ENCODE results near the gene UBE3C. TPM values are rescaled to one million over a fixed set of nuclear protein-coding genes. Genes with fewer than 3 reads are reported as not detected.
"Not testable (repeated sequence)": the region's sequence is repeated elsewhere in the genome, so short reads cannot be mapped to it uniquely, and the experiment has no call there.

The UBE3C gene
- polyA plus RNA-seq (2014; cell fraction: cytosol; rRNA removed) = 32.6 and 52.4 TPM in 2 replicates
- polyA plus RNA-seq (2014; cell fraction: nucleus; rRNA removed) = 33.2 and 50.0 TPM in 2 replicates

DNA sequence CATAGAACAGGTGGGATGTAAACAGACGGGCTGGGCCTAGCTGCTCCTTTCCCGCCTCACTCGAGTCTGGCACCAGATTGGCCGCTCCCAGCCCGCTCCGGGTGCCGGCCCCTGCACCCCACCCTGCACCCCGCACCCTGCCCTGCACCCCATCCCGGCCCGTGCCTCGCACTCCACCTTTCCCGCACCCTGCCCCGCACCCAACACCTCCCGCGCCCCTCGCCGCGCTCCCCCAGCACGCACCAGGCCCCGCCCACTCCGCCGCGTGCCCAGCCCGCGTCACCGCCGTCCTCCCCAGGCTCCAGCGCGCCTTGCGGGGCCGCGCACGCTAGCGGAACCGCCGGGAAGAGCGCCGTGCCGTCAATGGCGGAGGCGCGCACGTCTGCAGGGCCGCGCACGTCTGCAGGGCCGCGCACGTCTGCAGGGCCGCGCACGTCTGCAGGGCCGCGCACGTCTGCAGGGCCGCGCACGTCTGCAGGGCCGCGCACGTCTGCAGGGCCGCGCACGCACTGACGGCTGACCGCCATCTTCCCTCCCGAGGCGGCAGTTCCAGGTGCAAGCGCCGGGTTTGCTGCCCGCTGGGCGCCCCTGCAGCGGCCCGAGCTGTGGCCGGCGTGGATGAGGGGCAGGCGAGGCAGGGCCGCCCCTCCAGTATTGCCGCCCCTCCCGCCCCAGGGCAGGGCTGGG, at the start of gene UBE3C:
Gene UBE3C (plus strand): TSS at position 503 of the 687 bp plus-strand sequence. CDS start 347 bp downstream, outside the sequence.
- peak; percentile 89 for DNase-seq (ENCODE audit: low spot score)

DNA sequence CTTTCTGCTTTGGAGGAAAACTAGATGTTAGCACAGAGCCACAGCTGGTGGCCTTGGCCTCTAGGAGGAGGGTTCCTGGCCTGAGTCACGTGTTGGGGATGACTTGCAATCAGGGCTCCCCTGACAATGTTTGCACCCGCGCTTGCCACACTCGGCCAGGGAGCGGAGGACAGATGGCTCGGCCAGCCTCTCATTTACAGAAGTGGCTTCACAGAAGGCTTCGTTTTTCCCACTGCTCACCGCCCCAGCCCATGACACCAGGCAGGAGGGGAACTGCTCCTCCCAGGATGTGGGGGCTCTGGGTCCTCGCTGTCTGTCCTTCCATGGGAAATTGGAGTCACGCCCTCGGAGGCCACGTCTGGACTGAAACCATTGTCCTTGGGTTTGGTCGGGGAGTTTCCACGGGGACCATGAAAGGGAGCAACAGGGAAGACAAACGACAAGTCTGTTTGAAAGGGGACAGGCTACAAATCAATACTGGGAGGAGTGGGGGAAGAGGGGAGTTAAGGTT, 49.6 kb upstream of the UBE3C start:
- DNase-seq (ENCODE audit: low spot score) = no peak

DNA sequence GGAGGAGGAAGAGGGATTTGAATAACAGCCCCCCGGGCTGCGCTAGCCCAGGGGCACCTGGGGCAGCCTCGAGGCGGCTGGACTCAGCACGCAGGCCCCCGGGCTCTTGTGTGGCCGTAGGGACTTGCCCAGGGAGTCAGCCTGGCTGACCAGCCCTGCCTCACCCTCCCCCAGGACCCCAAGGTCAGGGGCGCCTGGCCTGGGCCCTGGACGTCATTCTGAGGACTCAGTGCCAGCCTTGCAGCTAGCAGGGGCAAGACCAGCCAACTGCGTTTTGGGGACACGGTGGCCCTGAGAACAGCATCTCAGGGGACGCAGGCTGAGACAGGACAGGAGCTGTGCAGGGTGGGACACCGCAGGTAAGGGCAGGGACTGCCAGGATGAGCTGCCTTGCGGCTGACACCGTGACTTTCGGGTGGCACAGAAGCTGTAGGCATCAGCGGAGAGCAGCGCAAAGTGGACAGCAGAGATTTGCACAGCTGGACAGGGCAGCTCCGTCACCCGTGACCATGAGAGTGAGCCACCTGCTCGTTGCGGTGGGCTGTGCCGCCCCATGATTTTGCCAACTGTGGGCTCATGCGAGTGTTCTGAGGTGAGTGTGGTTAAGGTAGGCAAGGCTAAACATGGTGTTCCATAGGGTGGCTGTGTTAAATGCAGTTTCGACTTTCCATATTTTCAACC, 48.1 kb upstream of the UBE3C start:
- DNase-seq (ENCODE audit: low spot score) = no peak

DNA sequence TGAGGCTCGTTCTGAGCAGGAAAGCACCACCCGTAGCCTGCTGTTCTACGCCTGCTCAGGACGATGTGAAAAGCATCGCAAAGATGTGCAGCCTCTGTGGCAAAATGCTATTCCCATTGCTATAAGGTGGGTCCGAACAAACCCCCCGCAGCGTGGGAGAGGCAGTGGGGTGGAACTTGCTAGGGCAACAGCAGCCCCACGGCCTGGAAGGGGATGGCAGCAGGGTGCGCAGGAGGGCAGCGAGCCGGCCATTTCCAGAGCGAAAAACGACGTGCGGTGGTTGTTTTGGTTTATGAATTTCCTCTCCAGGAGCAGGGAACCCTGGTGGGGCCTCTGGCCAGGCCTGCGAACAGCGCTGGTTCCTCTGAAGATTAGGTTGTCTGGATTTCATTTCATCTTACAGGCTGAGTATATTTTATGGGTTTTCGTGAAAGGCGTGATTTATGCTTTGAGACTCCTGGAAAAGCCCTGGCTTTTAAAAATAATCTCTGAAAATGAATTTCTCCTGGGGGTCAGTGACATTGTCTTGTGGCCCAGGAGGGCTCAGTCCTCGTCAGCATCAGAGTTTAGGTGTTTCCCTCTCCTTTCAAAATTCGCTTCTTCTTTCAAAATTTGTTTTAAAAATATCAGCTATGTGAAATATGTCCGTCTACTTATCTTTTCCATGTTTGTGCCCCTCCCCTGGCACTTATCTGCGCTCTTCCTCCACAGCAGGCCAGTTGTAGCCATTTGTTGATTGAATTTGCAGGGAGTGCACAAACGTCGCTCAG, 42.3 kb upstream of the UBE3C start:
- DNase-seq (ENCODE audit: low spot score) = no peak

DNA sequence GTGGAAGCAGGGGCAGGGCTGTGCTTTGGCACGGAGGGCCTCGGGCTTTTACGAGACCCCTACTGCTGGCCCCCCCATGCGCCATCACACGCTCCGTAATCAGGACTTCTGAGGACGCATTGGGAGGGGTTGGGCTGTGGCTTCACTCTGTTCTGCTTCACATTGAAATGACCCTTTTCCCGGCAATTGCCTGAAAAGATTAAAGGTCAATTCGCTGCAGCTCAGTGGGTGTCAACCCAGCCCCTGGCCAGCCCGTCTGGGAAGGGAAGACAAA, 41.7 kb upstream of the UBE3C start:
- no peak for DNase-seq (ENCODE audit: low spot score)

DNA sequence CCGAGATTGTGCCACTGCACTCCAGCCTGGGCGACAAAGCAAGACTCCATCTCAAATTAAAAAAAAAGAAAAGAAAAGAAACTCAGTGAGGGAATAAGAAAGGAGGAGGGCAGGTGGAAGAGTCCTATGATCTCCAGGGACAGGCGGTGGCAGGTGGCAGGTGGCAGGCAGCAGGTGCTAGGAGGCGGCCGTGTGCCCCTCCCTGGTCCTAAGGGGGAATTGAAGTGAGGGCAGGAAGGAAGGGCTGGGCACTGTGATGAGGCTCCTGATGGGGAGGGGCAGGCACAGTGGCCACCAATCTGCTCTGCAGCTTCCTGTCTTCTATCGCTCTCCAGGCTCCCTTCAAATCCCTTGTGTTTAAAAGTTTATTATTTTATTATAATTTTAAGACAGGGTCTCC, 41.2 kb upstream of the UBE3C start:
- DNase-seq (ENCODE audit: low spot score) = no peak

DNA sequence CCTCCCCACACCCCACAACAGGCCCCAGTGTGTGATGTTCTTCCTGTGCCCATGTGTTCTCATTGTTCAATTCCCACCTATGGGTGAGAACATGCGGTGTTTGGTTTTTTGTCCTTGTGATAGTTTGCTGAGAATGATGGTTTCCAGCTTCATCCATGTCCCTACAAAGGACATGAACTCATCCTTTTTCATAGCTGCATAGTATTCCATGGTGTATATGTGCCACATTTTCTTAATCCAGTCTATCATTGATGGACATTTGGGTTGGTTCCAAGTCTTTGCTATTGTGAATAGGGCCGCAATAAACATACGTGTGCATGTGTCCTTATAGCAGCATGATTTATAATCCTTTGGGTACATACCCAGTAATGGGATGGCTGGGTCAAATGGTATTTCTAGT, 38.7 kb upstream of the UBE3C start:
- not testable (repeated sequence) for DNase-seq (ENCODE audit: low spot score)

DNA sequence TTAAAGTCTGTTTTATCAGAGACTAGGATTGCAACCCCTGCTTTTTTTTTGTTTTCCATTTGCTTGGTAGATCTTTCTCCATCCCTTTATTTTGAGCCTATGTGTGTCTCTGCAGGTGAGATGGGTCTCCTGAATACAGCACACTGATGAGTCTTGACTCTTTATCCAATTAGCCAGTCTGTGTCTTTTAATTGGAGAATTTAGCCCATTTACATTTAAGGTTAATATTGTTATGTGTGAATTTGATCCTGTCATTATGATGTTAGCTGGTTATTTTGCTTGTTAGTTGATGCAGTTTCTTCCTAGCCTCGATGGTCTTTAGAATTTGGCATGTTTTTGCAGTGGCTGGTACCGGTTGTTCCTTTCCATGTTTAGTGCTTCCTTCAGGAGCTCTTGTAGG, 35.1 kb upstream of the UBE3C start:
- not testable (repeated sequence) for DNase-seq (ENCODE audit: low spot score)

DNA sequence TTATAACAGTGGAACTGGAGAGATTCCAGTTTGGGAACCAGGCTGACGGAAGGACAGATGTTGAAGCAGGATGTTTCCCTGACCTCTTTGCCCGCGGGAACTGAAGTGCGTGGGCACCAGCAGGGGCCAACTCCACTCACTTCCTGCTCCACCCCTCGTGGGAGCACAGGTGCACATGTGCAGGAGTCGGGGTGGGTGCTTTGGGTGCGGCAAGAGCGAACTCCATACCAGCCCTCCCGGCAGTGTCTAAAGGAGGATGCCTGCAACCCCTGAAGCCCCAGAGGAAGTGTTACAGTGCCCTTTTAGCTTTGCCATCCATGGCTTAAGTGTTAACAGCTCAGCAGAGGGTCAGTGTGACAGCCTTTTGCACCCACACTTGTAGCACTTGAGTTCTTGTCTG, 27.4 kb upstream of the UBE3C start:
- DNase-seq (ENCODE audit: low spot score) = no peak

DNA sequence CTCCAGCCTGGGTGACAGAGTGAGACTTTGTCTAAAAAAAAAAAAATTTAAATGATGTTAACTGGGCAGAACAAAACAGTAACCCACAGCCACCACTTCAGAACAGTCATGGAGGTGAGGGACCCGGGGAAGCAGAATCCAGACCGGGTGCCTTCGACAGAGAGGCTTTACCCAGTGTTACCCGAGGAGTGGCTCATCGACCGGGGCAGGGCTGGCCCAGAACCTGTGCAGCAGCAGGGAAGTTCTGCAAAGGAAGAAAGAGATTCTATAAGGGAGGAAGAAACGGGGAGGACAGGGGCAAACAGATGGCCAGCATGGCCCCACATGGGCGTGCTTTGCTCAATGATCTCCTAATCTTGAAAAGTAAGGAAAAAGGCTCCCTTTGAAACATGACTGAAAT, 26.0 kb upstream of the UBE3C start:
- no peak for DNase-seq (ENCODE audit: low spot score)

DNA sequence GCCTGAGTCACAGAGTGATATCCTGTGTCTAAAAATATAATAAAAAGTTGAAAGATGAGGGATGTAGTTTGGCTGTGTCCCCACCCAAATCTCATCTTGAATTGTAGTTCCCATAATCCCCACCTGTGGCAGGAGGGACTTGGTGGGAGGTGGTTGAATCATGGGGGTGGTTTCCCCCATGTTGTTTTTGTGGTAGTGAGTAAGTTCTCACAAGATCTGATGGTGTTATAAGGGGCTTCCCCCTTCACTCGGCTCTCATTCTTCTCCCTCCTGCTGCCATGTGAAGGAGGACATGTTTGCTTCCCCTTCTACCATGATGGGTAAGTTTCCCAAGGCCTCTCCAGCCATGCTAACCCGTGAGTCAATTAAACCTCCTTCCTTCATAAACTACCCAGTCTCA, 25.1 kb upstream of the UBE3C start:
- no peak for DNase-seq (ENCODE audit: low spot score)

DNA sequence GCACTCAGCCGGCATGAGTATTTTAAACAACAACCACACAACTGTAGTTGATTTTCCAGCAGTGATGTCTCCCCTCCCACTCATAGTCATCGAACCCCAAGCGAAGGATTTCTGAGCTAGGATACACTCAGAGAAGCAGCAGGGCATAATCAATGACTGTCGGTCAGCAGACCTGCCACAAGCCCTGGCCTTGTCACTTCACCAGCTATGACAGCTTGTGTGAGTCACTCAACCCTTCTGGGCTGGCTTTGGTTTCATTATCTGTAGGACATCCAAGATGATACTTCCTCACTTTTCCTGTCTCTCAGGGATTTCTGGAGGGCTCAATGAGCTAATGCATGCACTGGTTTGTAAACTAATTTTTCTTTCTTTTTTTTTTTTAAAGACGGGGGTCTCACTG, 22.0 kb upstream of the UBE3C start:
- DNase-seq (ENCODE audit: low spot score) = no peak

DNA sequence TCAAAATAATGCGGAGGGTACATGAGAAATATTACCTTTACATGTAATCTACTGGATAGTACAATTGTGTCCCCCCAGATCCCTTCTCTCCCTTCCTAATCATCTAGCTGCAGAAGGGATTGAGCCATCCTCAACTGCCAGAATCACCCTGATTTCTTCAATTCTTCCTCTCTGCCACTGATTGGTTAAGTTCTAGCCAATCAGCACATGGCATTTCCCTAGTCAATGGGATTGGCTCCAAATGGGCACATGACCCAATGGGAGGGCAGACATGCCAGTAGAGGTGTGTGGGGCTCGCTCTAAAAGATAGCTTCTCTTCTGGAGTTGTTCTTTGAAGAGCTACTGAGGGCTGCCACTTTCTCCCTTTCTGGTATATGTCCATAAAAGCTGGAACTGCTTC, 20.9 kb upstream of the UBE3C start:
- DNase-seq (ENCODE audit: low spot score) = no peak

DNA sequence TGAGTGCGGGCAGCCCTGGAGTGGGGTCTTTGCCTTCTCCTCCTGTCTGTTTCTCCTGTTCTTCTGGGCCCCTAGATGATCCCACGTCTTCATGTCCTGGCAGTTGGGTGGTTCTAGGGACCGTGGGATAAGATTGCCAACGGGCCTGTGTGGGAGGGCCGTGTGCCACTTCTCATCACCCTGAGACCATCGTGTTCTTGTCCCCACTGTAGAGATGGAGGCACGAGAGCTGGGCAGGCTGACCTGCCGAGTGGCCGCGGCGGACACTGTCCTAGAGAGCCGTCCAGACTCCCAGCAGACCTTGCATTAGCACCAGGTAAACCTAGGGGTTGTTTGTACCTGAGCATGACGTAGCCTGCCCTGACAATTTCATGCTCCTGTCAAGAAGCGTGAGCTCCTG, 18.5 kb upstream of the UBE3C start:
- no peak for DNase-seq (ENCODE audit: low spot score)

DNA sequence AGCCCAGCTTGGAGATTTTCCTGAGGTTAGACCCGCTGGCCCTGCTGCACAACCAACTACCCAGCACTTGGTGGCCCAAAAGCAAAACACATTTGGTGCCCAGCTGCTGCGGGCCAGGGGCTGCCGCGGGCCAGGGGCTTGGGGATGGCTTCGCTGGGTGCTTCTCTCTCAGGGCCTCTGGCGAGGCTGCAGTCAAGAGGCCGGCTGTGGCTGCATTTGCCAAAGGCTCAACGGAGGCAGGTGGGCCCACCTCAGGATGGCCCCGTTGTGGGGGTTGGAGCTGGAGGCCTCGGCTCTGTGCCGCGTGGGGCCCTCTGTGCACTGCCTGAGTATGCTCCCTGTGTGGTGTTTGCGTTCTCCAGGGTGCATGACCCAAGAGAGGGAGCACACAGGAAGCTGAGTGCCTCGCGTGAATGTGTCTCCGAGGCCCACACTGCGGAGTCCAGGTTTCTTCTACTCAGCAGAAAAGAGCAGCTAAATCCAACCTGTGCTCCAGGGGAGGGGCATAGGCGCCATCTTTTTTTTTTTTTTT, 17.5 kb upstream of the UBE3C start:
- DNase-seq (ENCODE audit: low spot score) = no peak

DNA sequence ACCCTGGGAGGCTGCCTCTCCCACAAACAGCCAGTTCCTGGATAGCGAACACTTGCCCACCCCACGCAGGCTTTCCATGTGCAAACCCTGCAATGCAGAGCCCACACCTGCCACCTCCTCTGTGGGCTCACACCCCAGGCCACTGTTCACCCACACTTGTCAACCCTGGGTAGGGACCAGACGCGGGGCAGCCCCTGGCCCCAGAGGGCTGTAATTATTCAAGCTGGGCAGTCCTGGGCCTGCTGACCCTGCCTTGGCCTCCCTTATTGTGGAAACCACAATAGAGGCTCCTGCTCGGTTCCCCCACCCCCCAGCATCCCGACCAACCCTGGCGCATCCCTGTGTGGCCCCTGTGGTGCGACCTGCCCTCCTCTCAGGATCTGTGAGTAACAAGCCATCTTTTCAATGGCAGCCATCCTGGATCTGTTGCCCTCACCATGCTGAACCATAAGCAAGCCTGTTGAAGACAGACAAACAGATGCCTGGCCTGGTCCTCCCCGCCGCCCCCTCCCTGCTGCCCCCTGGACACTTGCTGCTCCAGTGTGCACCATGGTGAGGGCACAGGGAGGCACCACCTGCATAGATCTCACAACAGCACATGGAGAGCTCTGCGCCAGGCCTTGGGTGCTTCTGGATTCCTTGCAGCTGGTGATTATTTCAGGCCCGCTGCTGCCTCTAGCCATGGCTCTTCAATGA, 15.8 kb upstream of the UBE3C start:
- DNase-seq (ENCODE audit: low spot score) = no peak

DNA sequence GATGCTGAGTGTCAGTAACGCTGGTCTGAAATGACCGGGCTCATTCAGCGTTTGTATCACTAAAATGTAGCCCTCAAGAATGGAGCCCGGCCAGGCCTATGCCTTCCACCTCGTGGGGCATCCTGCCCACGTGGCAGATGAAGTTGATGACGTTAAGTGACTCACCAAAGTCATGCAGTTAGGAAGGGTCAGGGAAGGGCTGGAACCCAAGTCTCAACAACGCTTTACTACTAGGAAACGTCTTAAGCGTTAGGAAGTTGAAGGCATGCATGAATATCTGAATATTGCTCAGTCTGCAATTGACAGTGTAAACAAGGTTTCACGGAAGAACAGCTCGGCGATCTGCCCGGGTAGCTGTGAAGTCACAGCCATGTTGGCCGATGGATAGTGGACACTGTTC, 14.0 kb upstream of the UBE3C start:
- no peak for DNase-seq (ENCODE audit: low spot score)

DNA sequence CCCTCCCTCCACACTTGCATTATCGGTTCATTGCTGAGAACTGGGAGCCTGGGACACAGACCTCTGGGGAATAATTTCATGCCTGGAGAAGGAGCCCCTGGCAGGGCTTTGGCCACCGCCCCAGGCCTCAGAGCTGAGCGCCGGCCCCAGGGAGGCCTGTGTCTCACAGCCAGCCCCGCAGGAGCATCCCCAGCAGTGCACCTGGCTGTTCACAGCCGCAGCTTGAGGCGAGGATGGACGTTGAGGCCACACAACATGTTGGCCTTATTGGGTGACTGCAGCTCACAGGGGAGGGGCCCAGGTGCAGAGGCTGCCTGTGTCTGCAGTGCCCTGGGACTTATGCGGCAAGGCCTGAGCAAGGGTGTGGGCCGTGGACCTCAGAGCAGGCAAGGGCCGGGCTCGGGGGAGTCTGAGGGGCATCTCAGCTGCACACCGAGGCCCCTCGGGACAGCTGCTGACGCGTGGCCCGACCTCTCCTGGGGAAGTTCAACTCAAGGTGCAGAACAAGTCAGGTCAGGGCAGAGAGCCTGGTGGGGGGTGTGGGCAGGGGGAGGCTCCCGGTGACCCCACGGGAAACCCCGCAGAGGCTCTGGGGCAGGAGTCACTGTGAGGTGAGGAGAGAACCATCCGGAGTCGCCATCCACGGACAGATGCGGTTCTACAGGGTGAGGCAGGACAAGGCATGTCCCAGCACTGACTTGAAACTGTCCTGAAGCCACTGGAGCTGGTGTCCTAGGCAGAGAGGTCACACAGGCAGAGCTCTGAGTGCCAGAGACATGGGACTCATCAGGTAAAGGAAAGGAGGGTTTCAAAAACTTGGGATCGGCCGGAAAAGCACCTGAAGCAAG, 13.1 kb upstream of the UBE3C start:
- peak; percentile 35 for DNase-seq (ENCODE audit: low spot score)

DNA sequence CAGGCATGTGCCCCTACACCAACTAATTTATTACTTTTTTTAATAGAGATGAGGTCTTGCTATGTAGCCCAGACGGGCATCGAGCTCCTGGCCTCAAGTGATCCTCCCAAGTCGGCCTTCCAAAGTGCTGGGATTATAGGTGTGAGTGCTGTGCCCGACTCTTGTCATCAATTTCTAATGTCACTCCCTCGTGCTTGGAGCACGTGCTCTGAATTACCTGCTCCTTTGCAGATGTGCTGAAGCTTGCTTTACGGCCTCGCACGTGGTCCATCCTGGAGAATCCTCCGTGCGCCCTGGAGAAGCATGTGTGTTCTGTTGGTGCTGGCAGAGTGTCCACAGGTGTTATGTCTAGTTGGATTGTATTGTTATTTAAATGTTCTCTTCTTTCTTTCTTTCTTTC, 11.8 kb upstream of the UBE3C start:
- no peak for DNase-seq (ENCODE audit: low spot score)

DNA sequence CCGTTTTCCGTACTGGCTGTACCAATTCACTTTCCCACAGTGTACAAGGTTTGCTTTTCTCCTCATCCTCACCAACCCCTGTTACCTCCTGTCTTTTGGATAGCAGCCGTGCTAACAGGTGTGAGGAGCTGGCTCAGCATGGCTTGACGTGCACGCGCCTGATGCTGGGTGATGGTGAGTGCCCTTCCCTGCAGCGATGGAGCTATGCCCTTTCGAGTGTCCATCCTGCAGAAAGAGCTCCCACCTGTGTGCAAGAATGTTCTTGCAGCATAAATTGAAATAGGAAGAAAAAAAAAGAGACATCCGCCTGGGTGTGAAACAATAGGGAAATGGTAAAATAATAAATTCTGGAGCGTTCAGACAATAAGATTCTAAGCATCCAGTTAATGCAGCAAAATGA, 9.5 kb upstream of the UBE3C start:
- DNase-seq (ENCODE audit: low spot score) = no peak
